HG02884 (cell line): ENCODE data around the gene ALOX5.
A peak's percentile ranks its signal among the peaks of the same experiment; 100 is the strongest.
"Not testable (repeated sequence)": the region's sequence is repeated elsewhere in the genome, so short reads cannot be mapped to it uniquely, and the experiment has no call there.

Experiments
- ATAC-seq: cut with Tn5 transposase; IDR thresholded peaks from one replicate; pipeline ENCODE4 v1.9.1; 2021; ENCODE audit warnings: mild to moderate bottlenecking, moderate library complexity; ENCODE audit not compliant: unreplicated experiment

The ALOX5 gene

GRCh38 chr10:45373576-45374349 is at the start of gene ALOX5:
ALOX5 (plus strand) TSS chr10:45374216; CDS start chr10:45374280, 64 bp downstream.
- peak; percentile 38 for ATAC-seq

DNA sequence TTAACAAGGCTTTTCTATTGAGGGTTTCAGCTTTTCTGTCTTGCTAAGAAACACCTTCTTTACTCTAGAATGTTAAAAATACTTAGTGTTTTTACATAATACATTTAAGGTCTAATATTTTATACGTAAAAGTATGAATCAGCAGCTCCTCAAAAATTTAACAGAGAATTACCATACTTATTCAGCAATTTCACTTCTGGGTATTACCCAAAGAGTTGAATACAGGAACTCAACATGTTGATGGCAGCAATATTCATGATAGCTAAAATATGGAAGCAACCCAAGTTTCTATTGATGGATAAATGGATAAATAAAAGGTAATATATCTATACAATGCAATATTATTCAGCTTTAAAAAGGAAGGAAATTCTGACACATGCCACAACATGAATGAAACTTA is 48.9 kb upstream of the ALOX5 start:
- ATAC-seq = no peak

DNA sequence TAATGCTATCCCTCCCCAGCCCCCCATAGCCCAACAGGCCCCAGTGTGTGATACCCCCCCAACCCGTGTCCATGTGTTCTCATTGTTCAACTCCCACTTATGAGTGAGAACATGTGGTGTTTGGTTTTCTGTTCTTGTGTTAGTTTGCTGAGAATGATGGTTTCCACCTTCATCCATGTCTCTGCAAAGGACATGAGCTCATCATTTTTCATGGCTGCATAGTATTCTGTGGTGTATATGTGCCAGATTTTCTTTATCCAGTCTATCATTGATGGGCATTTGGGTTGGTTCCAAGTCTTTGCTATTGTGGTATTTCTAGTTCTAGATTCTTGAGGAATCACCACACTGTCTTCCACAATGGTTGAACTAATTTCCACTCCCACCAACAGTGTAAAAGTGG is 47.2 kb upstream of the ALOX5 start:
- not testable (repeated sequence) for ATAC-seq

- ATAC-seq = not testable (repeated sequence)
Observed at GRCh38 chr10:45331824-45332223, 42.2 kb upstream of the ALOX5 start.

DNA sequence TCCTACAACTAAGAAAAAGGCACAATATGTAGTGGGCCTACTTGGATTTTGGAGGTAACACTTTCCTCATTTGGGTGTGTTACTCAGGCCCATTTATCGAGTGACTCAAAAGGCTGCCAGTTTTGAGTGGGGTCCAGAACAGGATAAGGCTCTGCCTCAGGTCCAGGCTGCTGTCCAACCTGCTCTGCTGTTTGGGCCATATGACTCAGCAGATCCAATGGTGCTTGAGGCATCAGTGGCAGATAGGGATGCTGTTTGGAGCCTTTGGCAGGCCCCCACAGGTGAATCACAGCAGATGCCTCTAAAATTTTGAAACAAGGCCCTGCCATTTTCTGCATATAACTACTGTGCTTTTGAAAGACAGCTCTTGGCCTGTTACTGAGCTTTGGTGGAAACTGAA is 34.1 kb upstream of the ALOX5 start:
- no peak for ATAC-seq

GRCh38 chr10:45340420-45340819 is 33.6 kb upstream of the ALOX5 start:
- ATAC-seq = not testable (repeated sequence)

GRCh38 chr10:45346652-45347335 is 27.2 kb upstream of the ALOX5 start:
- not testable (repeated sequence) for ATAC-seq

- ATAC-seq = not testable (repeated sequence)
Observed at GRCh38 chr10:45347464-45347863, 26.6 kb upstream of the ALOX5 start.

GRCh38 chr10:45348196-45348765 is 25.7 kb upstream of the ALOX5 start:
- not testable (repeated sequence) for ATAC-seq

- peak; percentile 70 for ATAC-seq
Observed at GRCh38 chr10:45353186-45353585, 20.8 kb upstream of the ALOX5 start.

GRCh38 chr10:45354261-45354660 is 19.8 kb upstream of the ALOX5 start:
- ATAC-seq = no peak

- ATAC-seq = no peak
Observed at GRCh38 chr10:45355494-45355893, 18.5 kb upstream of the ALOX5 start.

GRCh38 chr10:45358961-45359360 is 15.1 kb upstream of the ALOX5 start:
- not testable (repeated sequence) for ATAC-seq

- not testable (repeated sequence) for ATAC-seq
Observed at GRCh38 chr10:45361983-45362799, 11.8 kb upstream of the ALOX5 start.

DNA sequence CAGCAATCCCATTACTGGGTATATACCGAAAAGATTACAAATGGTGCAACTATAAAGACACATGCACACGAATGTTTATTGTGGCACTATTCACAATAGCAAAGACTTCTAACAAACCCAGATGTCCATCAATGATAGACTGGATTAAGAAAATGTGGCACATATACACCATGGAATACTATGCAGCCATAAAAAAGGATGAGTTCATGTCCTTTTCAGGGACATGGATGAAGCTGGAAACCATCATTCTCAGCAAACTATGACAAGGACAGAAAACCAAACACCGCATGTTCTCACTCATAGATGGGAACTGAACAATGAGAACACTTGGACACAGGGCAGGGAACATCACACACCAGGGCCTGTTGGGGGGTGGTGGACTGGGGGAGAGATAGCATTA is 6.4 kb upstream of the ALOX5 start:
- ATAC-seq = not testable (repeated sequence)

- ATAC-seq = no peak
Observed at GRCh38 chr10:45368181-45368580, 5.8 kb upstream of the ALOX5 start.

- no peak for ATAC-seq
Observed at GRCh38 chr10:45370202-45370955, 3.6 kb upstream of the ALOX5 start.

- no peak for ATAC-seq
Observed at GRCh38 chr10:45371560-45371959, 2.5 kb upstream of the ALOX5 start.

GRCh38 chr10:45372251-45372951 is 1.6 kb upstream of the ALOX5 start:
- ATAC-seq = no peak
